B cell (primary cell): Measurements from ENCODE around the gene RPS24. TPM values are rescaled to one million over a fixed set of nuclear protein-coding genes. Genes with fewer than 3 reads are reported as not detected.

Source experiments
- ATAC-seq: fragments of 200-7000 bp; cut with Tn5 transposase; one replicate; pipeline ENCODE4 v1.10.0; 2021; ENCODE audit warnings: low read depth, mild to moderate bottlenecking, moderate number of reproducible peaks, moderate library complexity
- CTCF ChIA-PET: fragments of 350-600 bp; sonication (Branson Sonifier 250); formaldehyde crosslinking; loops from one replicate; lab custom pipeline; 2021; ENCODE audit warnings: antibody characterized with exemption, inconsistent platforms; lab: Charles Lee
- POLR2A ChIA-PET: fragments of 350-600 bp; sonication (Branson Sonifier 250); formaldehyde crosslinking; loops from one replicate; lab custom pipeline; 2021; ENCODE audit warnings: antibody characterized with exemption; lab: Charles Lee
- DNase-seq: peaks from one replicate; pipeline ENCODE4 v3.0.0; 2013
- H2AFZ ChIP-seq: 2 replicates; pipeline ENCODE4 v1.6.1; 2012; ENCODE audit warnings: mild to moderate bottlenecking, low read depth, low read length; ENCODE audit not compliant: insufficient read depth, poor library complexity, severe bottlenecking
- H3K27ac ChIP-seq, 2 donors: 1 replicate in 1 of 2; 2 replicates in 1 of 2; pipeline ENCODE4 v1.5.1; 2012 to 2013; ENCODE audit warnings: low read length in 2 of 2, mild to moderate bottlenecking in 2 of 2, moderate library complexity in 1 of 2
- H3K27me3 ChIP-seq, 4 experiments: fragments of 200-600 bp in 1 of 4; sonication (generic) in 1 of 4; replicated peaks in 1 of 4; 1 replicate in 2 of 4; 2 replicates in 2 of 4; pipeline versions ENCODE4 v1.6.1 to v1.7.0; 2013 to 2016; ENCODE audit warnings: low read length in 3 of 4, mild to moderate bottlenecking in 2 of 4, mixed read lengths in 1 of 4, moderate library complexity in 1 of 4; ENCODE audit not compliant: insufficient read depth in 4 of 4, control insufficient read depth in 3 of 4; ENCODE audit errors: control extremely low read depth in 1 of 4
- H3K36me3 ChIP-seq, 2 experiments: replicated peaks in 1 of 2; 1 replicate in 1 of 2; 2 replicates in 1 of 2; pipeline versions ENCODE4 v1.6.1 to v1.7.1; 2013; ENCODE audit warnings: low read length in 1 of 2; ENCODE audit not compliant: insufficient read depth in 2 of 2, control insufficient read depth in 1 of 2; ENCODE audit errors: control extremely low read depth in 1 of 2, extremely low read depth in 1 of 2
- H3K4me1 ChIP-seq, 2 donors: fragments of 200-600 bp in 1 of 2; sonication (generic) in 1 of 2; 1 replicate in 1 of 2; 2 replicates in 1 of 2; pipeline versions ENCODE4 v1.5.1 to v1.6.1; 2013 to 2017; ENCODE audit warnings: low read length in 2 of 2; ENCODE audit not compliant: control insufficient read depth in 2 of 2, insufficient read depth in 2 of 2
- H3K4me2 ChIP-seq: replicated peaks from 2 replicates; pipeline ENCODE3; 2012; ENCODE audit warnings: mild to moderate bottlenecking, low read depth, low read length; ENCODE audit not compliant: poor library complexity, severe bottlenecking
- H3K4me3 ChIP-seq, 5 experiments: fragments of 200-600 bp in 1 of 5; sonication (generic) in 1 of 5; 1 replicate in 3 of 5; 2 replicates in 2 of 5; pipeline versions ENCODE4 v1.5.1 to v1.7.0; 2011 to 2016; ENCODE audit warnings: low read length in 4 of 5, mild to moderate bottlenecking in 4 of 5, low read depth in 2 of 5, control low read depth in 1 of 5, moderate library complexity in 1 of 5; ENCODE audit not compliant: insufficient read depth in 1 of 5; ENCODE audit errors: control extremely low read depth in 1 of 5, extremely low read depth in 1 of 5
- H3K79me2 ChIP-seq: fragments of 200-600 bp; sonication (generic); one replicate; pipeline ENCODE4 v1.6.0; 2016; ENCODE audit warnings: low read length; ENCODE audit not compliant: control insufficient read depth, insufficient read depth
- H3K9ac ChIP-seq: fragments of 200-600 bp; sonication (generic); 2 replicates; pipeline ENCODE4 v1.6.1; 2017; ENCODE audit warnings: mild to moderate bottlenecking, low read length, moderate library complexity
- H3K9me3 ChIP-seq, 3 donors: one replicate each; pipeline versions ENCODE4 v1.6.1 to v1.7.1; 2013; ENCODE audit warnings: low read length in 2 of 3; ENCODE audit not compliant: control insufficient read depth in 2 of 3, insufficient read depth in 1 of 3; ENCODE audit errors: control extremely low read depth in 1 of 3
- H4K20me1 ChIP-seq: 2 replicates; pipeline ENCODE4 v1.6.0; 2012; ENCODE audit warnings: mild to moderate bottlenecking, low read length; ENCODE audit not compliant: insufficient read depth, control insufficient read depth, poor library complexity, severe bottlenecking
- H3K27ac Mint-ChIP-seq: one replicate; pipeline ENCODE4 v1.8.0; 2021; ENCODE audit warnings: mixed read lengths
- H3K27me3 Mint-ChIP-seq: one replicate; pipeline ENCODE4 v1.8.0; 2021; ENCODE audit warnings: mixed read lengths
- H3K4me1 Mint-ChIP-seq: one replicate; pipeline ENCODE4 v1.8.0; 2021; ENCODE audit warnings: mixed read lengths
- H3K4me3 Mint-ChIP-seq: one replicate; pipeline ENCODE4 v1.8.0; 2021; ENCODE audit warnings: mixed read lengths
- H3K9me3 Mint-ChIP-seq: one replicate; pipeline ENCODE4 v1.8.0; 2022; ENCODE audit warnings: mixed read lengths; ENCODE audit not compliant: insufficient read depth
- CTCF ChIP-seq: fragments of 200-600 bp; IDR thresholded peaks from one replicate; pipeline ENCODE4 v1.8.0; 2022; ENCODE audit warnings: antibody characterized with exemption, mild to moderate bottlenecking
- EZH2 ChIP-seq: IDR thresholded peaks from 2 replicates; pipeline ENCODE4 v1.6.1; 2012; ENCODE audit warnings: borderline replicate concordance, low read depth, mild to moderate bottlenecking, moderate library complexity, low read length; ENCODE audit not compliant: insufficient read depth, poor library complexity, severe bottlenecking
- WGBS: methylation state at CpG from one replicate; pipeline ENCODE4 v1.1.5; 2013; ENCODE audit warnings: missing lambda C conversion rate; ENCODE audit not compliant: insufficient coverage; 5-methylcytosine and 5-hydroxymethylcytosine counted together
- intact Hi-C: fragments of 100-400 bp; cut with micrococcal nuclease; formaldehyde crosslinking; loops from one replicate; pipeline ENCODE4 v1.10.0; 2022
- polyA minus RNA-seq: library from RNA; depleted of rRNA, polyadenylated mRNA; stranded (reverse); fragments of >200 nt; gene quantifications from 2 replicates; pipeline ENCODE4 v1.2.3, GENCODE V29; 2012
- polyA plus RNA-seq: library from polyadenylated mRNA; depleted of rRNA; stranded (reverse); fragments of >200 nt; gene quantifications from 2 replicates; pipeline ENCODE4 v1.2.3, GENCODE V29; 2012
- total RNA-seq, 2 donors: library from RNA; stranded (reverse); fragments of 120-200 nt in 1 of 2; gene quantifications; 1 replicate in 1 of 2; 2 replicates in 1 of 2; pipeline versions ENCODE4 v1.2.3 to v1.2.4, GENCODE V29; 2013 to 2022

Gene RPS24
- total RNA-seq (1,206 and 1,249 TPM in 2 replicates), polyA plus RNA-seq (1,988 and 2,320 TPM in 2 replicates), polyA minus RNA-seq (1,056 and 1,257 TPM in 2 replicates)
- 5,295 TPM for total RNA-seq (2013)

- peak within 1 kb of the TSS; percentile 92 for H3K27ac Mint-ChIP-seq
- ChIA-PET CTCF (interaction anchor here (0.8 to 1.4 kb wide), 2 partner anchors 12 to 13 kb away, joined by 3 to 13 read pairs; no protein-coding TSS in a partner anchor), POLR2A (interaction anchor here (1.3 kb wide), 1 partner anchor 13 kb away, joined by 3 read pairs; no protein-coding TSS in a partner anchor)
- under 1% methylated on average over 49 of the region's 55 CpGs for WGBS
- peak within 1 kb of the TSS; percentile 87 for H2AFZ ChIP-seq
- peak within 1 kb of the TSS; percentile 74 for H3K4me2 ChIP-seq
- H3K4me1 Mint-ChIP-seq: peaks cover 57% of the 10 kb centered on the region
- intact Hi-C loops: loop anchor here (1.0 to 5.0 kb wide), 3 partner anchors 269 to 1252 kb away; no protein-coding TSS in a partner anchor
- ATAC-seq (peak; percentile 89), DNase-seq (peak; percentile 98)
- no peaks in the 10 kb centered on the region for H3K27me3 Mint-ChIP-seq
- H4K20me1 ChIP-seq: peaks cover 41% of the 10 kb centered on the region
- no peak for TF ChIP-seq EZH2
- TF ChIP-seq CTCF: peak; percentile 9
- peak within 1 kb of the TSS; percentile 43 to 58 for H3K27ac ChIP-seq
- H3K9me3 Mint-ChIP-seq: no peaks in the 10 kb centered on the region
- H3K9me3 ChIP-seq: peaks cover 0 to 3% (median 0%) of the 10 kb centered on the region in 3 donors
- H3K4me3 Mint-ChIP-seq: peak within 1 kb of the TSS; percentile 93
- peak within 1 kb of the TSS; percentile 79 for H3K9ac ChIP-seq
- H3K79me2 ChIP-seq: peaks cover 39% of the 10 kb centered on the region
- H3K4me3 ChIP-seq: peak within 1 kb of the TSS; percentile 84 to 100 (median 95)
- H3K27me3 ChIP-seq: no peaks in the 10 kb centered on the region
- H3K36me3 ChIP-seq: peaks cover 9 to 37% of the 10 kb centered on the region in 2 experiments
- H3K4me1 ChIP-seq: peaks cover 28 to 42% of the 10 kb centered on the region in 2 donors
Measured at GRCh38 chr10:78033637-78034470, at the start of gene RPS24. TSS of gene RPS24 (plus strand) at chr10:78033863. CDS start at chr10:78033902, 39 bp downstream.

GRCh38 chr10:77984986-77985385 is 48.7 kb upstream of the RPS24 start:
- H3K4me2 ChIP-seq: no peak overlapping the region
- Mint-ChIP-seq H3K27ac (no peak overlapping the region), H3K27me3 (no peaks in the 10 kb centered on the region), H3K4me3 (no peak overlapping the region), H3K9me3 (no peaks in the 10 kb centered on the region), H3K4me1 (no peaks in the 10 kb centered on the region)
- no peaks in the 10 kb centered on the region for H3K4me1 ChIP-seq
- DNase-seq (no peak), ATAC-seq (no peak)
- WGBS: 93% methylated on average over 4 of the region's 4 CpGs
- no peak overlapping the region for H2AFZ ChIP-seq
- POLR2A ChIA-PET: no interaction called here
- intact Hi-C loops: no loop called here
- no peaks in the 10 kb centered on the region for H4K20me1 ChIP-seq
- no peaks in the 10 kb centered on the region for H3K27me3 ChIP-seq
- peaks cover 3 to 90% of the 10 kb centered on the region in 2 experiments for H3K36me3 ChIP-seq
- no peak overlapping the region for H3K27ac ChIP-seq
- no peak overlapping the region for H3K9ac ChIP-seq
- H3K79me2 ChIP-seq: no peaks in the 10 kb centered on the region
- CTCF ChIA-PET: no interaction called here
- no peak for TF ChIP-seq EZH2
- no peak for TF ChIP-seq CTCF
- no peaks in the 10 kb centered on the region for H3K9me3 ChIP-seq
- no peak overlapping the region for H3K4me3 ChIP-seq
